GM19238 (cell line): ENCODE data around the gene NDUFS3.

Source experiments
- DNase-seq: peaks from one replicate; pipeline ENCODE4 v3.0.0; 2011; ENCODE audit warnings: low spot score; ENCODE audit not compliant: insufficient read length

NDUFS3 gene

GRCh38 chr11:47631473-47631872 is 52.6 kb downstream of the NDUFS3 start:
- DNase-seq = no peak
